Activated CD4-positive, alpha-beta T cell treated with anti-CD3 and anti-CD28 coated beads, Interleukin-10, Interleukin-2, amounts not matched to agents 100 ng/mL and 50 ng/mL, durations not matched to agents 16 hours and 8 hours (primary cell): Measurements from ENCODE around the gene CUEDC1.
"Not testable (repeated sequence)": the region's sequence is repeated elsewhere in the genome, so short reads cannot be mapped to it uniquely, and the experiment has no call there.

Experiments
- DNase-seq: peaks from one replicate; pipeline ENCODE4 v3.0.0-alpha.2; 2020

The CUEDC1 gene

GRCh38 chr17:57984936-57985674, 29.9 kb upstream of the CUEDC1 start:
- DNase-seq: no peak

GRCh38 chr17:57984261-57984890, 29.2 kb upstream of the CUEDC1 start:
- no peak for DNase-seq

- DNase-seq: no peak
These were observed 28.2 kb upstream of the CUEDC1 start for GRCh38 chr17:57983446-57983845.

GRCh38 chr17:57982452-57983170, 27.4 kb upstream of the CUEDC1 start:
- DNase-seq: no peak

- no peak for DNase-seq
These were observed 25.3 kb upstream of the CUEDC1 start for GRCh38 chr17:57980522-57980921.

- no peak for DNase-seq
These were observed 23.9 kb upstream of the CUEDC1 start for GRCh38 chr17:57979076-57979475.

GRCh38 chr17:57976594-57976993, 21.4 kb upstream of the CUEDC1 start:
- no peak for DNase-seq

GRCh38 chr17:57975044-57975443, 19.8 kb upstream of the CUEDC1 start:
- DNase-seq: no peak

- DNase-seq: not testable (repeated sequence)
These were observed 19.0 kb upstream of the CUEDC1 start for GRCh38 chr17:57974053-57974824.

- DNase-seq: no peak
These were observed 16.9 kb upstream of the CUEDC1 start for GRCh38 chr17:57972151-57972550.

- DNase-seq: no peak
These were observed 16.4 kb upstream of the CUEDC1 start for GRCh38 chr17:57971572-57971971.

- no peak for DNase-seq
These were observed 15.5 kb upstream of the CUEDC1 start for GRCh38 chr17:57970710-57971109.

- no peak for DNase-seq
These were observed 13.2 kb upstream of the CUEDC1 start for GRCh38 chr17:57968456-57968855.

- DNase-seq: no peak
These were observed 11.7 kb upstream of the CUEDC1 start for GRCh38 chr17:57966875-57967274.

GRCh38 chr17:57966246-57966645, 11.0 kb upstream of the CUEDC1 start:
- DNase-seq: no peak

- no peak for DNase-seq
These were observed 10.4 kb upstream of the CUEDC1 start for GRCh38 chr17:57965521-57966160.

GRCh38 chr17:57963149-57963511, 7.9 kb upstream of the CUEDC1 start:
- no peak for DNase-seq

- DNase-seq: no peak
These were observed 7.3 kb upstream of the CUEDC1 start for GRCh38 chr17:57962279-57963148.

- no peak for DNase-seq
These were observed 4.7 kb upstream of the CUEDC1 start for GRCh38 chr17:57959929-57960328.

- not testable (repeated sequence) for DNase-seq
These were observed 3.2 kb upstream of the CUEDC1 start for GRCh38 chr17:57958391-57958790.

- DNase-seq: no peak
These were observed 2.7 kb upstream of the CUEDC1 start for GRCh38 chr17:57957886-57958285.
